OCI-LY7 (cell line): Measurements from ENCODE around the gene ATP6AP1.
"Not testable (repeated sequence)": the region's sequence is repeated elsewhere in the genome, so short reads cannot be mapped to it uniquely, and the experiment has no call there.

Experiments used
- CTCF ChIP-seq: fragments of 200-600 bp; sonication (generic); conservative IDR thresholded peaks from 2 replicates; pipeline ENCODE4 v1.5.1; 2014; ENCODE audit warnings: mild to moderate bottlenecking, antibody characterized with exemption, low read length, moderate library complexity, mixed read lengths
- EZH2phosphoT487 ChIP-seq: fragments of 200-600 bp; sonication (generic); IDR thresholded peaks from 2 replicates; pipeline ENCODE4 v1.6.1; 2018; ENCODE audit warnings: low read depth, borderline replicate concordance, mild to moderate bottlenecking, mixed run types, antibody characterized with exemption, low read length, moderate library complexity, mixed read lengths

- not testable (repeated sequence) for TF ChIP-seq EZH2phosphoT487, CTCF
These were observed 40.4 kb upstream of the ATP6AP1 start for GRCh38 chrX:154388094-154388493.
